ENCODE measurements around the gene COL5A1.

Gene COL5A1

DNA sequence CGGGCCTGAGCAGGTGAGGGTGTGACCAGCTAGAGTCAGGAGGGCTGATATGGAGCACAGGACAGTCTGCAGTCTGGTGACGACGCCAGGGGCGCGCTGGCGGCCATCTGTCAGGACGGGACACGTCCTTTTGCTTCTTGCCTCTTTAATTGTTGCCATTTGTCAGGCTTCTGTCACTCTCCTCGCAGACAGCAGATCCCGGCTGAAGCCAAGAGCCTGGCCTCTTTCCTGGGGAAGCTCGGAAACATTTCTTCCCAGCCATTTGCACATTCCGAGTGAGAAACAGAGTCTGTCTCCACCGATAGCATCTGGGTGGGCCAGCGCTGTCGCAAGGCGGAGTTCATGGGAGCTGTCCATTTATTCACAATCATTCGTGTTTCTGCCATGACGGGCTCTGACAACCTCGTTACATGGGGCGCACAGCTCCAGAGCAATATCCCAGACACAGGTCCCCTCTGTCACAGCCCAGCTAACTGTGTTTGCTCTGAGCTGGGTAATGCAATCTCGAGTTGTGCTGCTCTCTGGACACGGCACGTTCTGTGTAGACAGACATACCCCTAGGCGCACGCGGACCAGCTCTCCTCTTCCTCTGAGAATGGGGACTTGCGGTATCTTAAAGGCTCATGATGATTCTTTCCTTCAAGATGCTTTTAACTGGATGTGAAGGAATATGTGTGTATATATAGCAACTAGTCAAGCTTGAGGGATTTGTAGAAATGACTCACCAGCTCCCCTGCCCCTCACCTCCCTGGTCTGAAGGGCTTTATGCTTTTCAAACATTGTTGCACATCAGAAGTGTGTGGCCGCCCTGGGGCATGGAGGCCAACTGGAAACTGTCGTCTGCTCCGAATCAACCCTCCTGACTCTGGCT, 133.7 kb downstream of the COL5A1 start:
- DNase-seq, result no peak

DNA sequence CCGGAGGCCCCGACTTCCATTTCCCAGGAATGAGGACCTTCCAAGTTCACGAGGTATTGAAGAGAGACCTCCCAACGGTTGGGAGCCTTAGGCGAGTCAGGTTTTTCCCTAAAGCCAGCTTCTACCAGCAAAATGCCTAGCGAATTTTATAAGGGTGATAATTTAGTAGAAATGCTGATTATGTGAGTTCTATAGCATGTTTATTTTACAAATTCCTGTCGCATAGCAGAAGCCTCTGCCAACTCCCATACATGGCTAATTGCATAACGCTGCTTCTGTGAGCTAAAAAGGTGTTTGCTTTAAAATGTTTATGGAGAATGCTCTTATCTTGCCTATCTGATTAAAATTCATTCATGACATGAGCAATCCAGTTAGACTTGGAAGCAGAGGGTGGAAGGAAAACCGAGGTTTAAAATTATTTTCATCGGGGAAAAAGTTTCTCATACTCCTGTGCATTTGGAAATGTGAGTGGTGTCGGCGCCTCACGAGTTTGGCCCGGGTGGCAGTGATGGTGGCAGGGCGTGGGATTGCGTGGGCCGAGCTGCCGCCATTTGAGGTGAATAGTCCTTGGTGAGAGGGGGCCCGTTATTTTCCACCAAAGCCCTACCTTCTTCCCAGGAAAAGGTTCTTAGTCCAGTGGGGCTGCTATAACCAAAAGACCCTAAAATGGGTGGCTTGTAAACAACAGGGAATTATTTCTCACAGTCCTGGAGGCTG, 134.6 kb downstream of the COL5A1 start:
- DNase-seq, result no peak

- no peak for DNase-seq
Measured at GRCh38 chr9:134777153-134777552, 135.6 kb downstream of the COL5A1 start.

DNA sequence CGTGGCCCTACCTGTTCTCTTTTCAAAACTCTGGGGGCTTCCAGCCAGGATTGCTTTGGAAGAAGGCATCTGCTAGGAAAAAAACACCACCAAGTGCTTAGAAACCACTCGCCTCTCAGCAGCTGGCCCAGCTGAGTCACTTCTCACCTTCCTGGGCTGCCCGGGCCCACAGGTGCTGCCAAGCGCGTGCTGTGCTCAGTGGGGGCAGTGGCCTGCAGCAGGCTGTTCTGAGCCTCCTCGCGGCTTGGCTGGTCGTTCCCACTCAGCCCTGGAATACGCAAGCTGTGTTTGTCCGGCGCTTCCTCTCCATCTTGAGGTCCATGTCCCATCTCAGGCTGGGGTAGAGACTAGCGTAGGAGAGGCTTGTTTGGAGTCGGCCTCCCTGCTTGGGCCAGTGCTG, 136.6 kb downstream of the COL5A1 start:
- DNase-seq, result no peak

GRCh38 chr9:134778841-134779411, 137.3 kb downstream of the COL5A1 start:
- DNase-seq, result no peak

DNA sequence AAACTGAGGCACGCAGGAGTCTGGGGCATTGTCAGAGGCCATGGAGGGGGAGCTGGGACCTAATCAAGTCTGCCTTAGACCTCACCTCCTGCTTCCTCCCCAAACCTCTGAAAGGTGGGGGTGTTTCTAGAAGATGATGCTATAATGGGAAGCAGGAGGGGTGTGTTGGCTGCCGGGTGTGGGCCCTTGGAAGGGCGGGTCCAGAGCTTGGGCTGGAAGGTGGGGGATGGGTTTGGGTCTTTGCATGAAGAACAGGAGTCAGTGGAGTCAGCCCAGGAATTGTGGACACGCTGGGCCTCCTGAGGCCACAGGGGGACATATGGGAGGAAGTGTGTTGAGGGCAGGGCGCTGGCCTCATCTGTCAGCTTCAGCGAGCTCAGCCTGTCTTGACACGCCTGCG, 138.0 kb downstream of the COL5A1 start:
- DNase-seq, result no peak

DNA sequence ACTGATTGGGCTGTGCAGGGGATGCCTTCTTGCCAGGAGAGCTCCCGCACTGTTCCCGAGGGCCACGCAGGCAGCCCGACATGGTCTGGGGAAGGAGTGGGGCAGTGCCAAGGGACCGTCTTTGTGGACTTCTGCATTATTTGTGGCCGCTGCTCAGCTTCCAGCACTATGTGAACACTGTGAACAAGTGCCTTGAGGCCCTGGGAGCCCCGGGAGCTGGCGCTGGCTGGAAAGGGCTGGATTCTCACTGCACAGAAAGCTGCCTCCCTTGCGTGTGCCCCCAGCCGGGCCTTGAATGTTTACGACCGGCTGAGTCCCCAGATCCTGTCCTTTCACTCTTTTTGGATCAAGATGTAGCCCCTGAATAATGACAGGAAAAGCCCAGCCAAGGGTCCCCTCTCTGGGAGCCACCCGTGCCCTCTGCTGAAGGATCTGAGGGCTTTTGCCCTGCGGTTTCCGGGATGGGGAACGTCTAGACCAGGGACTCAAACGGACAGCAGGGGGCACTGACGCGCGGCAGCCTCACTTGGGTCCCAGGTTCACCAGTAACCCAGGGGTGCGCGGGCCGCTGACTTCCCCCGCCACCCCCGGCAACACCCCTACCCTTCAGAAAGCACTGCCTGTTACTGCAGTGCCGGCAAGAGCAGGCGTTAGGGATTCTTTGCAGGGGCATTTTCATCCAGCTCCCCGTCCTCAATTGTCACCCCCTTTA, 140.1 kb downstream of the COL5A1 start:
- no peak for DNase-seq

- DNase-seq, result no peak
Measured at GRCh38 chr9:134782921-134783698, 141.5 kb downstream of the COL5A1 start.

DNA sequence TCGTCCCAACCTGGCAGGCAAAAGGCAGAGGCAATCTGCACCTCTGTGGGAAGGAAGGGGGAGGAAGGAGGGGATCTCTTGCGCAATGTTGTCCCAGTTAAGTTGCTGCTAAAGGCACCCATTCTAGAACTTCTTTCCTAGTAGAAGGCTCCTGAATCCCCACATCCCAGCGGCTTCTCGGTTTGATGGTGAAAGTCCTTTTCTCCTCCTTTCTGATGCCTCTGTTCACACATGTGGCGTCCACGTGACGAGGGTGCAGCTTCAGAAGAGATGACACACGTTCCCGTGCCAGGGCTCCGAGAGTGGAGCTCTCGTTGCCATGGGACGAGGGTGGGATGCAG, 142.1 kb downstream of the COL5A1 start:
- no peak for DNase-seq

- DNase-seq, result no peak
Measured at GRCh38 chr9:134784577-134785305, 143.1 kb downstream of the COL5A1 start.

- DNase-seq, result no peak
Measured at GRCh38 chr9:134785325-134786108, 143.9 kb downstream of the COL5A1 start.

DNA sequence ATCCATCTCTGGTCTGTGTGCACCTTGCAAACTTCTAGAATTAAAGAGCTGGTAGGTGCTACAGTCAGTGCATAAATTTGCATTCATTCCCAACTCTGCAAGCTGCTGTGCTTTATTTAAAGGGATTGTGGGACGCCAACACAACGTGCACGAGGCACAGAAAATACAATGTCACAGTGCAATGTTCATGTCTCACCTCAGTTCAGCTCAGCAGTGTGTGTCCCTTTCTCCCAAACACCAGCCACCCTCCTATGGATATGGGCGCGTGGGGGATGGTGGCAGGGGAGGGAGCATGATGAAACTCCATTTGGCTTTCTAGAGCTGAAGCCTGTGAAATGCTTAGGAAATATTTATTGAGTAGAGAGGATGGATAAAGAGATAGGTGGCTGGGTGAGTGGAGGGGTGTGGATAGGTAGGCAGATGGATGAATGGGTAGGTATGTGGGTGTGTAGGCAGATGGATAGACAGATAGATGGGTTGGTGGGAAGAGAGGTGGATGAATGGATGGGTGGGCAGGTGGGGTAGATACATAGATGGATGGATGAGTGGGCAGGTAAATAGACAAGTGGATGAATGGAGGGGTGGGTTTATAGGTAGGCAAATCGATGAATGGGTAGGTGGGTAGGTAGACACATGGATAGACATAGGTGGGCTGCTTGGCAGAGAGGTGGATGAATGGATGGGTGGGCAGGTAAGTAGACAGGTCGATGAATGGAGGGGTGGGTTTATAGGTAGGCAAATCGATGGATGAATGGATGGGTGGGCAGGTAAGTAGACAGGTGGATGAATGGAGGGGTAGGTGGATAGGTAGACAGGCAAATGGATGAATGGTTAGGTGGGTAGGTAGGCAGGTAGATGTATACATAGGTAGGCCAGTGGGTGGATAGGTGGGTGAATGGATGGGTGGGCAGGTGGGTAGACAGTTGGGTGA, 146.3 kb downstream of the COL5A1 start:
- DNase-seq, result no peak

- no peak for DNase-seq
Measured at GRCh38 chr9:134789168-134789567, 147.6 kb downstream of the COL5A1 start.

- DNase-seq, result no peak
Measured at GRCh38 chr9:134791009-134791408, 149.4 kb downstream of the COL5A1 start.

GRCh38 chr9:134792627-134793026, 151.0 kb downstream of the COL5A1 start:
- DNase-seq, result no peak

DNA sequence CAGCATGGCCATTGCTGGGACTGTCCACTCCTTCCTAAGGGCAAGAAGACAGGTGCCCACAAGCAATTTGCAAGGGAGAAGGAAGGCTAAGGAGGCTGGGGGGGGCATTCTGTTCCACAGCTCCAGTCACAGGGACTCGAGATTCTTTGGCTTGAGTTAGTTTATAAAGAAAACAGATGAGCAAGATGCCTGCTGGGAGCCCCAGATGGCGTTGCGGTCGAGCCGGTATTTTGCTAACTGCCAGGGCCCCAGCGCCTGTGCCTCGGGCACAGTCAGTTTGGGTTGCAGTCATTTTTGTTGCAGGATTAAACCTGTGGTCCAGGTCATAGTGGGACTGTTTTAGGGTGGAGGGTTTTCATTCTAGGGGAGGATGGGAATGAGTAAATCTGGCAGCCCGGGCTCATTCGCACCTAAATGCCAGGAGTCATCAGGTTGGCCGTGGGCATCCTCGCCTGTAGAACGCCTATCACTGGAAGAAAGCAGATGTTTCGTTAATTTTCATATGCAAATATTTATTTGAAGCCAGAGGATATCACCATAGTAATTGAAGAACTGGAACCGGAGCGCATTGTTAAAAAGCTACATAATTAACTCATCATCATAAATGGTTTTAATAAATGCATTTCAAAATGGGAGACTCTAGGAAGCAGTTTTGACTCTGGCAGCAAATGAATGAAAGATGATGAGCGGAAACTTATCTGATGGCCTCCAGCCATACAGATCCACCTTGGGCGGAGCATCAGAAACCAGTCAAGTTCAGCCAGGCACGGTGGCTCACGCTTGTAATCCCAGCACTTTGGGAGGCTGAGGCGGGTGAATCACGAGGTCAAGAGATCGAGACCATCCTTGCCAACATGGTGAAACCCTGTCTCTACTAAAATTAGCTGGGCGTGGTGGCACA, 151.9 kb downstream of the COL5A1 start:
- DNase-seq, result no peak

DNA sequence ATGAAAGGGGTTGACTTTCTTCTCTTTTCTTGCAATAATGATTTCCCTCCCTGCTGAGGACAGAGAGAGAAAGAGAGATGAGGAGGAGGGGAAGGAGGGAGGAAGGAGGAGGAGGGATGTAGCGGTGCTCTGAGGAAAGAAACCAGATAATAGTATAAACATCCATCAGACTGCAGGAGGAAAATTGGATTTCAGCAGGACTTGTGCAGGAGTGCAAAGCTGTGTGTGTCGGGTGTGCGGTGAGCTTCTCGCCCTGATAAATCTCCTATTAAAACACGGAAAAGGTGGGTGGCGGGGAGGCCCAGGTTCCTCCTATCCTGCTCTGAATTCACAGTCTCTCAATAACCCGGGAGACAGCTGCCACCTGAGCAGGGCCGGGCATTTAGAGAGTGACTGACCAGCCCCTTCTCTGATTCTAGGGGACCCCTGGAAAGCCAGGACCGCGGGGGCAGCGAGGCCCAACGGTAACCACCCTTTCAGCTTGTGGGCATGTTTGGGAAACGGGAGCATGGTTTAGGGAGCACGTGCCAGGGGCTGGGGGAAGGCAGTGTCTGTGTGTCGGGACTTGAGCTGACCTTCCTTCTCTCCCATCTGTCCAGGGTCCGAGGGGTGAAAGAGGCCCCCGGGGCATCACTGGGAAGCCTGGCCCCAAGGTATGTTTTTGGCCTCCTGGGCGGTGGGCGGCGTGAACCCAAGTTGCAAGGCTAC, 153.2 kb downstream of the COL5A1 start:
- no peak for DNase-seq

DNA sequence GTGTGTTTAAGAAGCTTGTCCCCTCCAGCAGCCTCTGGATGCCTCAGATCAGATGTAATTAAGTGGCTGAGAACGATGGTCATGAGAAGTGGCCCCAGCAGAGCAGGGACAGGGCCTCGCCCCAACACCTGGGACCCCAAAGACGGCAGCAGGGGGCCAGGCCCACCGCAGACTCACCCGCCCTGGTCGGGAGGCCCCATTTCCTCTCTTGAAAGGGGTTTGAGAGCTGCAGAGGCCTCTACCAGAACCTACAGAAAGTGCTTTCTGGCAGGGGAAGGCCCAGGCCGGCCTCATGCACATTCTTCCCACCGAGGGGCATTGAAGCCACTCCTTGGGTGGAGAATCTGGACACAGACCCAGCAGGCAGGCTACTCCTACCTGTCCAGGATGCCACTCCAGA, 153.8 kb downstream of the COL5A1 start:
- DNase-seq, result no peak

Measured in activated T-cell treated with anti-CD3 and anti-CD28 coated beads, Interleukin-2, amount 50 U/mL, for 1 hour (primary cell).